Measurements from ENCODE around the gene RSAD1. TPM values are rescaled to one million over a fixed set of nuclear protein-coding genes. Genes with fewer than 3 reads are reported as not detected.
"Not testable (repeated sequence)": the region's sequence is repeated elsewhere in the genome, so short reads cannot be mapped to it uniquely, and the experiment has no call there.

Gene RSAD1
- polyA plus RNA-seq, 10 donors: 28.9 to 41.9 (median 32.7) TPM

GRCh38 chr17:50471009-50471905 lies 7.4 kb upstream of the RSAD1 start:
- peak in 2 of 3 donors; percentile 51 to 67 for DNase-seq

GRCh38 chr17:50472286-50472685 lies 6.4 kb upstream of the RSAD1 start:
- no peak for DNase-seq

DNA sequence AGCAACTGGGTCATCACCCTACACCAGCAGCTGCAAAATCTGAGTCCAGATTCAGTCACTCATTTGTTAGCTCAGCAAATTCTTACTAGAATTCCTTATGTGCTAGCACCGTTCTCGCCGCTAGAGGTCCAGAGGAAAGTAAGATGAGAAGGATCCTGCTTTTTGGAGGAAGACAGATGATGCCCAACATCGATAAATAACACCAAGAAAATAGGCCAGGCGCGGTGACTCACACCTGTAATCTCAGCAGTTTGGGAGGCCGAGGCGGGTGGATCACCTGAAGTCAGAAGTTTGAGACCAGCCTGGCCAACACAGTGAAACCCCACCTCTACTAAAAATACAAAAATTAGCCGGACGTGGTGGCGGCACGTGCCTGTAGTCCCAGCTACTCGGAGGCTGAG lies 5.9 kb upstream of the RSAD1 start:
- DNase-seq: peak in 2 of 3 donors; percentile 34 to 53

DNA sequence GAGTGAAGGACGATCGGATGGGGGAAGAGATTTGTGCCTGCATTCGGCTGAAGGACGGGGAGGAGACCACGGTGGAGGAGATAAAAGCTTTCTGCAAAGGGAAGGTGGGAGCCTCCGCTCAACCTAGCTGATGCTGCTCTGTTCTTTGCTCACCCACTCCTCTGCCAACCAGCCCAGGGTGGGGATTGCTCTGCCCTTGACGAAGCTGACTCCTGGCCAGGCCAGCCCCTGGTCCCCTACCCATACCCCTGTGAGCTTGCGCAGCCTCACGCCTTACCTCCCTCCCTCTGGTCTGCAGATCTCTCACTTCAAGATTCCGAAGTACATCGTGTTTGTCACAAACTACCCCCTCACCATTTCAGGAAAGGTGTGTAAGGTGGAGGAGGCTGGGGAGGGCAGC lies 4.8 kb upstream of the RSAD1 start:
- DNase-seq: no peak

GRCh38 chr17:50474523-50474922 lies 4.1 kb upstream of the RSAD1 start:
- no peak for DNase-seq

GRCh38 chr17:50475362-50475761 lies 3.3 kb upstream of the RSAD1 start:
- DNase-seq: no peak

DNA sequence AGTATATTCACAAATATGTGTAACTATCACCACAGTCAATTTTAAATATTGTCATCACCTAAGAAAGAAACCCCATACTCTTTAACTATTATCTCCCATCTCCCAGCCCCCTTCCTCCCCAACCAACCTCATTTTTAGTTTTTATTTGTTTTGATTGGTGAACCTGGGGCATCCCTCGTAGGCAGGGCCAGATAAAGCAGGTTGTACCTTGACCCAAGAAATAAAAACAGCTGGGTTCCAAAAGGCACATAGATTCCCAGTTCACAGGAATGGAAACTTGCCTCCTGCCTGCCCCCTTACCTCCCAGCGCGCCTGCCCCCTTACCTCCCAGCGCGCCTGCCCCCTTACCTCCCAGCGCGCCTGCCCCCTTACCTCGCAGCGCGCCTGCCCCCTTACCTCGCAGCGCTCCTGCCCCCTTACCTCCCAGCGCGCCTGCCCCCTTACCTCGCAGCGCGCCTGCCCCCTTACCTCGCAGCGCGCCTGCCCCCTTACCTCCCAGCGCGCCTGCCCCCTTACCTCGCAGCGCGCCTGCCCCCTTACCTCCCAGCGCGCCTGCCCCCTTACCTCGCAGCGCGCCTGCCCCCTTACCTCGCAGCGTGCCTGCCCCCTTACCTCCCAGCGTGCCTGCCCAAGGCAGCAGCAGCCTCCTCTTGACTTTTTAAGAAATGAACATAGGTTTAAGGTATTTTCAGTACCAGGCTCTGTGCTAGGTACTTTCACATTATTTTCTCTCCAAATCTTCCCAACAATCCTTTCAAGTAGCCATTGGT lies 2.7 kb upstream of the RSAD1 start:
- not testable (repeated sequence) for DNase-seq

GRCh38 chr17:50476545-50477315 lies 1.9 kb upstream of the RSAD1 start:
- DNase-seq: no peak

- DNase-seq: no peak
Observed at GRCh38 chr17:50477976-50478375, 684 bp upstream of the RSAD1 start.

DNA sequence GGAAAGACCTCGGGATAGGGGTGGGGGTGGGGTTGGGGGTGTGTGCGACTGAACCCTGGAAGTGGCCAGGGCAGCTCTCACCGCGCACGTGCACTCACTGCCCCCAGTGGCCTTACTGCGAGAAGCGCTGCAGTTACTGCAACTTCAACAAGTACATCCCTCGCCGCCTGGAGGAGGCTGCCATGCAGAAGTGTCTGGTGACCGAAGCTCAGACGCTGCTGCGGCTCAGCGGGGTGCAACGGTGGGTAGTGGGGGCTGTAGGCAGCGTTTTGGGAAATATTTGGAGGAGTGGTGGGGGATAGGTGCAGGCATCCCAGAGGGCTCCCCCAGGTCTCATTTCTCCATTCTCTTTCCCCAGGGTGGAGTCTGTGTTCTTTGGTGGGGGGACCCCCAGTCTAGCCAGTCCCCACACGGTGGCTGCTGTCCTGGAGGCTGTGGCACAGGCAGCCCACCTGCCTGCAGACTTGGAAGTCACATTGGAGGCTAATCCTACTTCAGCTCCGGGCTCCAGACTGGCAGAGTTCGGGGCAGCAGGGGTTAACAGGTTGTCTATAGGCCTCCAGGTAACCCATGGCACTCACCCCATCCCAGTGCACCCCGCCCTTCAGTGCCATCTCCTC lies 972 bp downstream of the RSAD1 start:
- DNase-seq: peak; percentile 53 to 82 (median 64)

- no peak for DNase-seq
Observed at GRCh38 chr17:50480142-50480764, 1.6 kb downstream of the RSAD1 start.

DNA sequence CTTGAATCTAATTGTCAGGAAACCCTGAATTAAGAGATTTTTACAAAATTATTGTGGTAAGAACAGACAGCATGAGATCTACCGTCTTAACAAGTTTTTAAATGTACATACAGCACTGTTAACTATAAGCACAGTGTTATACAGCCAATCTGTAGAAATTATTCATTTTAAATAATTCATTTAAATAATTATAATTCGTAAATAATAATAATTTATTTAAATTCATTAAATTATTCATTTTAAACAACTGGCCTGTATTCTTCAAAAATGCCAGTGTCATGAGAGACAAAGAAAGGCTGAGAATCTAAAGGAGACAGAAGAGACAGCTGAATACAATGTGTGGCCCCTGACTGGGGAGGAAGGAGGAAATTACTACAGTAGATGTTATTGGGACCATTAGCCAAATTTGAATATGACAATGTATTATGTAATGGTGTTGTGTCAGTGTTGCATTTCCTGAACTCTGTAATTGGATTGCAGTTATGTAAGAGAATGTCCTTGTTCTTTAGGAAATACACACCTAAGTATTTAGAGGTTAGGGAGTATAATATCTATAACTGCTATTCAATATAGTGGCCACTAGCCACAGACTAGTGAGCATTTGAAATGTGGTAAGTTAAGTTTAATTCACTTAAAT lies 2.3 kb downstream of the RSAD1 start:
- DNase-seq: no peak

DNA sequence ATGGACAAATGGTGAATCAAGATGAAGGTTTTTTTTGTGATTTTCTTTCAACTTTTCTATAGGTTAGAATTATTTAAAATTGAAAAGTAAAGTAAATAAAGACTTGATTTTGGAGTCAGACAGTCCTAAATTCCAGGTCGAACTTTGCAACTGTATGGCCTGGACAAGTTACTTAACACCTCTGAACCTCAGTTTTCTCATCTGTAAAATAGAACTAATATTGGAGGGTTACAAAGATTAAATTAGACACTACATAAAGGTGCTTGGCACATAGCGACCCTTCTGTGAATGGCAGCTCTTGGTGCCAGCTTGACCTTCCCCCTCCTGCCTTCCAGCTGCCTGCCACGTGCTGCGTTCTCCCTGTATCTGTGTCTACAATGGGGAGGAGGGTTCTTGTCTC lies 3.0 kb downstream of the RSAD1 start:
- no peak for DNase-seq

DNA sequence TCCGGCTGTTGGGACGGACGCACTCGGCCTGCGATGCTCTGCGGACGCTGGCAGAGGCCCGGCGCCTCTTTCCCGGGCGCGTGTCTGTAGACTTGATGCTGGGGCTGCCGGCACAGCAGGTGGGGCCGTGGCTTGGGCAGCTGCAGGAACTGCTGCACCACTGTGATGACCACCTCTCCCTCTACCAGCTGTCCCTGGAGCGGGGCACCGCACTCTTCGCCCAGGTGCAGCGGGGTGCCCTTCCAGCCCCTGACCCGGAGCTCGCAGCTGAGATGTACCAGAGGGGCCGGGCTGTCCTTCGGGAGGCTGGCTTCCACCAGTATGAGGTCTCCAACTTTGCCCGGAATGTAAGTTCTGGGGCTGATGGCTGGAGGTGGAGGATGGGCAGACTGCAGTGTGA lies 3.5 kb downstream of the RSAD1 start:
- no peak for DNase-seq

GRCh38 chr17:50482516-50482915 lies 3.9 kb downstream of the RSAD1 start:
- DNase-seq: peak; percentile 87 to 89 (median 88)

DNA sequence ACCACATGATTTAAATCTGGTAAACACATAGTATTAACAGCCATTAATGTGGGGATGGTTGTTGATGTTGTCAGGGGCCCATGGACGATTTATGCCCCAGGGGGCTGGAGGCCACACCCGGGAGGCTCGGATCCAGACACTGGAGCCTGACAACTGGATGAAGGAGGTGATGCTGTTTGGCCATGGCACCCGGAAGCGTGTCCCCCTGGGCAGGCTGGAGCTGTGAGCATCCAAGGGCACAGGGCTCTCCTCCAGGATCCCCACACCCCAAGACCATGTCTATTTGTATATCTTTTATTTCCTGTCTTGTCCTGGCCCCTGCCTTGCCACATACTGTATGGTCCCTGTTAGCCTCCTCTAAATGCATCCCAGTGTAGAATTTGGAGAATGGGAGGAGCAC lies 4.6 kb downstream of the RSAD1 start:
- DNase-seq: no peak

GRCh38 chr17:50484386-50485155 lies 5.9 kb downstream of the RSAD1 start:
- DNase-seq: no peak

GRCh38 chr17:50487213-50488096 lies 8.8 kb downstream of the RSAD1 start:
- DNase-seq: no peak

GRCh38 chr17:50488880-50489279 lies 10.2 kb downstream of the RSAD1 start:
- no peak for DNase-seq

Data from muscle of back (tissue), 11 donors.